H1 (cell line): ENCODE measurements around the gene PPEF2. TPM values are rescaled to one million over a fixed set of nuclear protein-coding genes. Genes with fewer than 3 reads are reported as not detected.

Experiments
- CBX5 ChIP-seq: fragments of 300-800, 300-1000 bp; sonication (generic); IDR thresholded peaks from 2 replicates; pipeline ENCODE4 v1.7.1; 2016; ENCODE audit warnings: antibody characterized with exemption, low read length, low read depth
- CHD7 ChIP-seq: fragments of 300-600 bp; sonication (generic); IDR thresholded peaks from 2 replicates; pipeline ENCODE4 v1.7.1; 2012; ENCODE audit warnings: low read length, moderate library complexity, mild to moderate bottlenecking, inconsistent platforms; ENCODE audit not compliant: insufficient replicate concordance
- CREB1 ChIP-seq: IDR thresholded peaks from 2 replicates; pipeline ENCODE4 v1.6.1; 2012; ENCODE audit warnings: inconsistent platforms
- GTF2F1 ChIP-seq: IDR thresholded peaks from 2 replicates; pipeline ENCODE4 v1.6.1; 2012; ENCODE audit warnings: low read depth, low read length, improper control_type of control experiment, borderline replicate concordance
- JUN ChIP-seq: IDR thresholded peaks from 2 replicates; pipeline ENCODE4 v1.6.1; 2011; ENCODE audit warnings: low read depth, mild to moderate bottlenecking, improper control_type of control experiment, low read length
- YY1 ChIP-seq: IDR thresholded peaks from 2 replicates; pipeline ENCODE4 v1.6.1; 2011; ENCODE audit warnings: low read depth, mild to moderate bottlenecking, low read length
- ZNF274 ChIP-seq: IDR thresholded peaks from 2 replicates; pipeline ENCODE4 v1.7.0; 2012; ENCODE audit warnings: low read length, borderline replicate concordance; ENCODE audit errors: extremely low read depth
- polyA plus RNA-seq, 7 experiments: library from polyadenylated mRNA; depleted of rRNA in 3 of 7; stranded (reverse) in 5 of 7; unstranded in 2 of 7; fragments of >200 nt in 5 of 7; fragments of 200-250 nt in 2 of 7; gene quantifications; 1 replicate in 5 of 7; 2 replicates in 1 of 7; 4 replicates in 1 of 7; pipeline versions ENCODE4 v1.2.1 to v1.2.3, GENCODE V29; 2011 to 2013; ENCODE audit warnings: missing spikeins in 2 of 7, mixed read lengths in 2 of 7
- total RNA-seq: library from RNA; stranded (reverse); fragmentation: NEBNext Ultra II Directional; extraction: Animal tissue kit (Norgen Biotek cat#: 25700); gene quantifications from 2 replicates; pipeline ENCODE4 v1.2.1, GENCODE V29; 2021

PPEF2 gene
- total and polyA plus RNA-seq, 2 of the 8 experiments (the other 6 are each of a cell fraction or from before 2014, with no cell fraction given), result not detected

GRCh38 chr4:75858721-75859120 is 43.5 kb downstream of the PPEF2 start (continued):
- TF ChIP-seq CHD7 (no peak), YY1 (no peak), CREB1 (no peak), JUN (no peak), GTF2F1 (no peak), CBX5 (no peak), ZNF274 (no peak)
